HEK293T (cell line): ENCODE results near the gene GALNT2.

ENCODE experiments used
- ARNT ChIP-seq: fragments of 450-650 bp; IDR thresholded peaks from 2 replicates; pipeline ENCODE4 v1.6.1; 2017; ENCODE audit warnings: mild to moderate bottlenecking
- BHLHE40 ChIP-seq: fragments of 450-650 bp; IDR thresholded peaks from 2 replicates; pipeline ENCODE4 v1.6.1; 2016; ENCODE audit warnings: mild to moderate bottlenecking, moderate library complexity, borderline replicate concordance
- ELF4 ChIP-seq: fragments of 450-650 bp; IDR thresholded peaks from 2 replicates; pipeline ENCODE4 v1.6.1; 2017; ENCODE audit warnings: antibody characterized with exemption
- FOXA1 ChIP-seq: fragments of 450-650 bp; IDR thresholded peaks from 2 replicates; pipeline ENCODE4 v1.6.1; 2016; ENCODE audit warnings: mild to moderate bottlenecking
- HDGF ChIP-seq: fragments of 450-650 bp; IDR thresholded peaks from 2 replicates; pipeline ENCODE4 v1.6.1; 2017; ENCODE audit warnings: antibody characterized with exemption, borderline replicate concordance
- SP1 ChIP-seq: fragments of 450-650 bp; IDR thresholded peaks from 2 replicates; pipeline ENCODE4 v1.6.1; 2017
- SUZ12 ChIP-seq: fragments of 450-650 bp; IDR thresholded peaks from 2 replicates; pipeline ENCODE4 v1.6.1; 2016; ENCODE audit warnings: mild to moderate bottlenecking
- TARDBP ChIP-seq: fragments of 450-650 bp; IDR thresholded peaks from 2 replicates; pipeline ENCODE4 v1.6.1; 2016
- ZNF384 ChIP-seq: fragments of 450-650 bp; IDR thresholded peaks from 2 replicates; pipeline ENCODE4 v1.6.1; 2016

DNA sequence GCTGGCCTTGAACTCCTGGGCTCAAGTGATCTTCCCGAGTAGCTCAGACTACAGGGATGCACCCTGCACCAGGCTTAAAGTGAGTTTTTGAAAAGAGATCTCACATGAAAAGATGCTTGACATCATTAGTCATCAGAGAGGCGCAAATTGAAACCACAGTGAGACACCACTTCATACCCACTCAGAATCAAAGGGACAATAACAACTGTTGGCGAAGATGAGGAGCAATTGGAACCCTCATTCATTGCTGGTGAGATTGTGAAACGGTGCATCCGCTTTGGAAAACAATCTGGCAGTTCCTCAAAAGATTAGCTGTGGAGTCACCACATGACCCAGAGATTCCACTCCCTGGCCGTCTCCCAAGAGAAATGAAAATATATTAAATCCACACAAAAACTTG lies 236.8 kb downstream of the GALNT2 start:
- TF ChIP-seq SP1, result no peak
- no peak for TF ChIP-seq FOXA1
- no peak for TF ChIP-seq HDGF
- no peak for TF ChIP-seq TARDBP
- TF ChIP-seq ZNF384, result no peak
- TF ChIP-seq BHLHE40, result no peak
- no peak for TF ChIP-seq ELF4
- no peak for TF ChIP-seq SUZ12
- TF ChIP-seq ARNT, result no peak
